22Rv1 (cell line): ENCODE data around the gene SOX9.

ENCODE experiments used
- H3K27ac ChIP-seq: fragments of 450-650 bp; 2 replicates; pipeline ENCODE4 v1.5.1; 2017
- ZFX ChIP-seq: fragments of 450-650 bp; IDR thresholded peaks from 2 replicates; pipeline ENCODE4 v1.6.1; 2017; ENCODE audit warnings: antibody characterized with exemption, borderline replicate concordance
- TF ChIP-seq, protein P1 (sequence below): fragments of 450-650 bp; IDR thresholded peaks from 2 replicates; pipeline ENCODE4 v1.5.1; 2017; ENCODE audit warnings: mild to moderate bottlenecking

The SOX9 gene

DNA sequence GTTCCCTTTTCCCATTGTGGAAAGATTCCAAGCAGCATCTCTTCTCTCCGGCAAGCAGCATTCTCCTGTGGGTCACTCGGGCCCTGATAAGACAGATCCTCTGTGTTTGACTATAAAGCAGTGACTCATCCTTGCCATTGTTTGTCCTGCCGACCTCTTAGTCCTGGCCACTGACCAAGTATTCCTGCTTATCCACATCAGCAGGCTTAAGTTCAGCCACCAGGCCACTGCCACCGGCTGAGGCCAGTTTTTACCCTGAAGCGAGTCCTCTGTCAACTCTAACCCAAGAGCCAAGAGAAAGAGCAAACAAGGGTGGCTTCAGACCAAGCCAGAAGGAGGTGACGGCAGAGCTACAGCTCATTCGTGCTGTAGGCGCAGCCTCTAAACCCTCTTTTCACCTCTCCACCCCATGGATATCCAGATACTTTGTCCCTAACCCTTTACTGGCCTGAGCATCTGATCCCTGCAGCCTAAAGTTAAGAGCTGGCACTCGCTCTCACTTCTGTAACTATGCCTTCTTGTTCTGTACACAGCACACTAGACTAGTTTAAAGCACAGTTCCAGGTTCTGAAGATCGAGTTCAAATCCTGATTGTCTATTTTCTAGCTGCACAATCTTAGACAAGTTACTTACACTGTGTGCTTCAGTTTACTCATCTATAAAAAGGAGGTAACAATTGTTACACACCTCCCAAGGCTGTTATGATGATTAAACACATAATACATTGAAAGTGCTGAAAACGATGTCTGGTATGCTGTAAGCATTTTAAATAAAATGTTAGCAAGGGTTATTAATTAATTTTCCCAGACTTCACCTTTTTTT lies 31.0 kb downstream of the SOX9 start:
- H3K27ac ChIP-seq = peak overlapping the region; percentile 80
- no peak for TF ChIP-seq ZFX
- TF ChIP-seq, protein P1, sequence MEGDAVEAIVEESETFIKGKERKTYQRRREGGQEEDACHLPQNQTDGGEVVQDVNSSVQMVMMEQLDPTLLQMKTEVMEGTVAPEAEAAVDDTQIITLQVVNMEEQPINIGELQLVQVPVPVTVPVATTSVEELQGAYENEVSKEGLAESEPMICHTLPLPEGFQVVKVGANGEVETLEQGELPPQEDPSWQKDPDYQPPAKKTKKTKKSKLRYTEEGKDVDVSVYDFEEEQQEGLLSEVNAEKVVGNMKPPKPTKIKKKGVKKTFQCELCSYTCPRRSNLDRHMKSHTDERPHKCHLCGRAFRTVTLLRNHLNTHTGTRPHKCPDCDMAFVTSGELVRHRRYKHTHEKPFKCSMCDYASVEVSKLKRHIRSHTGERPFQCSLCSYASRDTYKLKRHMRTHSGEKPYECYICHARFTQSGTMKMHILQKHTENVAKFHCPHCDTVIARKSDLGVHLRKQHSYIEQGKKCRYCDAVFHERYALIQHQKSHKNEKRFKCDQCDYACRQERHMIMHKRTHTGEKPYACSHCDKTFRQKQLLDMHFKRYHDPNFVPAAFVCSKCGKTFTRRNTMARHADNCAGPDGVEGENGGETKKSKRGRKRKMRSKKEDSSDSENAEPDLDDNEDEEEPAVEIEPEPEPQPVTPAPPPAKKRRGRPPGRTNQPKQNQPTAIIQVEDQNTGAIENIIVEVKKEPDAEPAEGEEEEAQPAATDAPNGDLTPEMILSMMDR = no peak

DNA sequence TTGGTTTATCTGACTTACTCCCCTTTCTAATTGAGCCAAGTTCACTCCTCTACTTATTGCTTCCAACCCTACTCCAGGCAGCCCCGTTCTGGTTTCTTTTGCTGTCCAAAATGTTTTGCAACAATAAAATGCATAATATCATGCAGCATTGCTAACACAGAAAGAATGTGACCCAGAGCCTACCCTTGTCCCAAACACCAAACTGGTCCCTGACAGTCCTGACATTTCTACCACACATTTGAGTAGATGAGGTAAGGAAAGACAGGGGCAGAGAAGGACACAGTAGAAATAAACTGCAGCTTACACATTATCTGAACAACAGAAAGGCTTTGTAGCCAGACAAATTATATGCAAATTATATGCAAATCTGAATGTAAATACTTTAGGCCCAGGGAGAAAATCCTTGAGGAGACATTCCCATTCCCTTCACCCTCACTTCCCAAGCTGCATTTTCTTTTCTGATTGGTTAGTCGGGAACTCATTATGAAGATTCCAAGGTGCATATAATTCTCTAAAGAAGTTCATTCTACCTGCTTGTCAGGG lies 31.6 kb downstream of the SOX9 start:
- H3K27ac ChIP-seq = peak overlapping the region; percentile 80
- TF ChIP-seq, protein P1 = no peak
- TF ChIP-seq ZFX = no peak

GRCh38 chr17:72158895-72159885 lies 38.4 kb downstream of the SOX9 start:
- no peak for TF ChIP-seq ZFX
- TF ChIP-seq, protein P1 = no peak
- no peak overlapping the region for H3K27ac ChIP-seq

DNA sequence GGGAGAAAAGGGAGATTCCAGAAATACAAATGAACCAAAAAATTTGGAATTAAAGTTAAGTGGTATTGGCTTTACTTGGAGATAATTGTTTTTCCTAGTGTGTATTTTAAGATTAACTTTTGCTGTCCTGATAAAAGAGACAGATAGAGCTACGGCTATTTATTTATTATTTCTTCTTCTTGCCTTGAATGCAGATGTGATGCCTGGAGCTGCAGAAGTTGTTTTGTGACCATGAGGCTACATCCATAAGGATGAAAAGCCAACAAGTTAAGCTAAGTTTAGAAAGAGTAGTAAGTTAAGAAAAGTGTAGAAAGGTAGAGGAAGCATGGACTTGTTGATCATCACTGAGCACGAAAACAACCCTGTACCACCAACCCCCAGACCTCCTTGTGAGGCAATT lies 41.7 kb downstream of the SOX9 start:
- H3K27ac ChIP-seq = no peak overlapping the region
- TF ChIP-seq ZFX = no peak
- TF ChIP-seq, protein P1 = no peak

- no peak overlapping the region for H3K27ac ChIP-seq
- TF ChIP-seq, protein P1 = no peak
- no peak for TF ChIP-seq ZFX
These were observed 42.7 kb downstream of the SOX9 start for GRCh38 chr17:72163474-72163873.

DNA sequence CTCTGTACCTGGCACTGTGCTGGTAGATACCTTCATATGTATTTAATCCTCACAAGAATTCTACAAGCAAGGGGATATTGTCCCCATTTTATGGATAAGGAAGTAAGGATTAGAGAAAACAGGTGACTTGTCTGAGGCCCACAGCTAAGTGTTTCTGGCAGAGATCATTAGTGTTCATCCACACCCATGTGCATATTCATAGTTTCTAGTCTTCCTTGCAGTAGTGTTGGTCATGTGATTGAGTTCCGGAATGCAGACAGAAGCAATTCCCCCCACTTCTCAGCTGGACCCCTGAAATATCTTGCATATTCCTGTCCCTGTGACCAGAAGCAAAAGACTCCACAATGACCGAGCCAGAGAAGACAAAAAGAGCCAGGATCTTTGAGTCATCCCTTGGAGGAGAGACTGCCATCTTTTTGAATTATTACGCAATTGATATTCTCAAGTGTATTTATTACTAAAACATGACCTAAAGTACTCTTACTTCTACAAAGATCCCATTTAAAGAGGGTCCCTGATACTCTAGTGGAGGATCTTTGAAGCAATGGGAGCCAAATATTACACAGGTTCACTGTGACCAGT lies 43.4 kb downstream of the SOX9 start:
- TF ChIP-seq ZFX = no peak
- TF ChIP-seq, protein P1 = no peak
- H3K27ac ChIP-seq = no peak overlapping the region
